Peyer's patch (tissue), 4 donors: Measurements from ENCODE around the gene MBTD1.
A peak's percentile ranks its signal among the peaks of the same experiment; 100 is the strongest.

Source experiments
- CTCF ChIP-seq, 6 experiments: fragments of 450-650 bp in 4 of 6; fragments of 200-600 bp in 2 of 6; sonication (generic) in 1 of 6; IDR thresholded peaks; one replicate each; pipeline ENCODE4 v1.5.1; 2017 to 2019; ENCODE audit warnings: antibody characterized with exemption in 6 of 6, mild to moderate bottlenecking in 3 of 6, moderate library complexity in 1 of 6
- POLR2A ChIP-seq, 2 donors: fragments of 450-650 bp; IDR thresholded peaks; one replicate each; pipeline ENCODE4 v1.5.1; 2017; ENCODE audit warnings: antibody characterized with exemption in 2 of 2, mild to moderate bottlenecking in 2 of 2, moderate library complexity in 2 of 2

GRCh38 chr17:51166987-51167931 lies 92.6 kb downstream of the MBTD1 start:
- TF ChIP-seq CTCF (IDR thresholded peaks at IDR 0.05) (peak; percentile 43 to 69 (median 62)), POLR2A (IDR thresholded peaks at IDR 0.05) (no peak)
